ENCODE data around the gene INTS11.

- no peak for TF ChIP-seq RAD21 (IDR thresholded peaks at IDR 0.05; ENCODE audit: low read depth)
- no peak for TF ChIP-seq TAF1 (IDR thresholded peaks at IDR 0.05; ENCODE audit: low read depth)
- no peak for TF ChIP-seq MAX (IDR thresholded peaks at IDR 0.05)
- TF ChIP-seq, protein P1, sequence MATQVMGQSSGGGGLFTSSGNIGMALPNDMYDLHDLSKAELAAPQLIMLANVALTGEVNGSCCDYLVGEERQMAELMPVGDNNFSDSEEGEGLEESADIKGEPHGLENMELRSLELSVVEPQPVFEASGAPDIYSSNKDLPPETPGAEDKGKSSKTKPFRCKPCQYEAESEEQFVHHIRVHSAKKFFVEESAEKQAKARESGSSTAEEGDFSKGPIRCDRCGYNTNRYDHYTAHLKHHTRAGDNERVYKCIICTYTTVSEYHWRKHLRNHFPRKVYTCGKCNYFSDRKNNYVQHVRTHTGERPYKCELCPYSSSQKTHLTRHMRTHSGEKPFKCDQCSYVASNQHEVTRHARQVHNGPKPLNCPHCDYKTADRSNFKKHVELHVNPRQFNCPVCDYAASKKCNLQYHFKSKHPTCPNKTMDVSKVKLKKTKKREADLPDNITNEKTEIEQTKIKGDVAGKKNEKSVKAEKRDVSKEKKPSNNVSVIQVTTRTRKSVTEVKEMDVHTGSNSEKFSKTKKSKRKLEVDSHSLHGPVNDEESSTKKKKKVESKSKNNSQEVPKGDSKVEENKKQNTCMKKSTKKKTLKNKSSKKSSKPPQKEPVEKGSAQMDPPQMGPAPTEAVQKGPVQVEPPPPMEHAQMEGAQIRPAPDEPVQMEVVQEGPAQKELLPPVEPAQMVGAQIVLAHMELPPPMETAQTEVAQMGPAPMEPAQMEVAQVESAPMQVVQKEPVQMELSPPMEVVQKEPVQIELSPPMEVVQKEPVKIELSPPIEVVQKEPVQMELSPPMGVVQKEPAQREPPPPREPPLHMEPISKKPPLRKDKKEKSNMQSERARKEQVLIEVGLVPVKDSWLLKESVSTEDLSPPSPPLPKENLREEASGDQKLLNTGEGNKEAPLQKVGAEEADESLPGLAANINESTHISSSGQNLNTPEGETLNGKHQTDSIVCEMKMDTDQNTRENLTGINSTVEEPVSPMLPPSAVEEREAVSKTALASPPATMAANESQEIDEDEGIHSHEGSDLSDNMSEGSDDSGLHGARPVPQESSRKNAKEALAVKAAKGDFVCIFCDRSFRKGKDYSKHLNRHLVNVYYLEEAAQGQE (IDR thresholded peaks at IDR 0.05; ENCODE audit: low read depth): no peak
- no peak for TF ChIP-seq EP300 (IDR thresholded peaks at IDR 0.05; ENCODE audit: borderline replicate concordance)
- TF ChIP-seq YY1 (IDR thresholded peaks at IDR 0.05; ENCODE audit: low read depth): no peak
- no peak for TF ChIP-seq ZBTB7A (IDR thresholded peaks at IDR 0.05; ENCODE audit: low read depth)
- TF ChIP-seq TCF12 (IDR thresholded peaks at IDR 0.05; ENCODE audit: low read depth): no peak
- TF ChIP-seq, protein P2, sequence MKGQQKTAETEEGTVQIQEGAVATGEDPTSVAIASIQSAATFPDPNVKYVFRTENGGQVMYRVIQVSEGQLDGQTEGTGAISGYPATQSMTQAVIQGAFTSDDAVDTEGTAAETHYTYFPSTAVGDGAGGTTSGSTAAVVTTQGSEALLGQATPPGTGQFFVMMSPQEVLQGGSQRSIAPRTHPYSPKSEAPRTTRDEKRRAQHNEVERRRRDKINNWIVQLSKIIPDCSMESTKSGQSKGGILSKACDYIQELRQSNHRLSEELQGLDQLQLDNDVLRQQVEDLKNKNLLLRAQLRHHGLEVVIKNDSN (IDR thresholded peaks at IDR 0.05): no peak
- TF ChIP-seq TEAD4 (IDR thresholded peaks at IDR 0.05): no peak
- no peak for TF ChIP-seq CEBPB (IDR thresholded peaks at IDR 0.05)
- TF ChIP-seq EGR1 (IDR thresholded peaks at IDR 0.05): no peak
- TF ChIP-seq NFIC (IDR thresholded peaks at IDR 0.05): no peak
- TF ChIP-seq CREB1 (IDR thresholded peaks at IDR 0.05; ENCODE audit: low read depth): no peak
These were observed 48.8 kb upstream of the INTS11 start for GRCh38 chr1:1373051-1373814.
